Smooth muscle cell (in vitro differentiated cells): ENCODE measurements around the gene DOP1A. TPM values are rescaled to one million over a fixed set of nuclear protein-coding genes. Genes with fewer than 3 reads are reported as not detected.

ENCODE experiments used
- DNase-seq: peaks from one replicate; lab custom pipeline; 2025; ENCODE audit not compliant: unreplicated experiment; lab: John Stamatoyannopoulos, UW
- H2AFZ ChIP-seq: fragments of 200-600 bp; sonication (generic); 2 replicates; pipeline ENCODE4 v1.6.0; 2016; ENCODE audit warnings: antibody characterized with exemption, low read depth, mild to moderate bottlenecking
- H3F3A ChIP-seq: fragments of 200-600 bp; sonication (generic); 2 replicates; pipeline ENCODE4 v1.6.0; 2017; ENCODE audit warnings: antibody characterized with exemption, low read depth
- H3K27ac ChIP-seq: fragments of 200-600 bp; sonication (generic); 2 replicates; pipeline ENCODE4 v1.5.1; 2016; ENCODE audit warnings: low read depth, mild to moderate bottlenecking
- H3K27me3 ChIP-seq: fragments of 200-600 bp; sonication (generic); 2 replicates; pipeline ENCODE4 v1.6.1; 2016; ENCODE audit warnings: low read depth, mild to moderate bottlenecking
- H3K36me3 ChIP-seq: fragments of 200-600 bp; sonication (generic); 2 replicates; pipeline ENCODE4 v1.5.1; 2016; ENCODE audit warnings: low read depth
- H3K4me1 ChIP-seq: fragments of 200-600 bp; sonication (generic); 2 replicates; pipeline ENCODE4 v1.5.1; 2016; ENCODE audit warnings: low read depth
- H3K4me2 ChIP-seq: fragments of 200-600 bp; sonication (generic); 2 replicates; pipeline ENCODE4 v1.6.0; 2016; ENCODE audit warnings: mild to moderate bottlenecking
- H3K4me3 ChIP-seq: fragments of 200-600 bp; sonication (generic); 2 replicates; pipeline ENCODE4 v1.5.1; 2016; ENCODE audit warnings: mild to moderate bottlenecking
- H3K79me2 ChIP-seq: fragments of 200-600 bp; sonication (generic); 2 replicates; pipeline ENCODE4 v1.6.0; 2016; ENCODE audit warnings: low read depth, mild to moderate bottlenecking
- H3K9ac ChIP-seq: fragments of 200-600 bp; sonication (generic); 2 replicates; pipeline ENCODE4 v1.6.0; 2016; ENCODE audit warnings: low read depth
- H3K9me3 ChIP-seq: fragments of 200-600 bp; sonication (generic); replicated peaks from 2 replicates; pipeline ENCODE4 v1.5.1; 2016; ENCODE audit warnings: low read depth
- H4K20me1 ChIP-seq: fragments of 200-600 bp; sonication (generic); 2 replicates; pipeline ENCODE4 v1.6.0; 2016; ENCODE audit warnings: low read depth
- WGBS: methylation state at CpG from one replicate; pipeline ENCODE4 v1.1.7; 2016; ENCODE audit warnings: low lambda C conversion rate; 5-methylcytosine and 5-hydroxymethylcytosine counted together
- polyA plus RNA-seq: library from polyadenylated mRNA; unstranded; fragments of >200 nt; fragmentation: Nextera tagmentation; extraction: Ambion mirVana; gene quantifications from 2 replicates; pipeline ENCODE4 v1.2.1, GENCODE V29; 2016
- total RNA-seq: library from RNA; depleted of rRNA; stranded (reverse); fragments of >200 nt; gene quantifications from 2 replicates; pipeline ENCODE4 v1.2.3, GENCODE V29; 2014
- TF ChIP-seq, protein P1 (sequence below): fragments of 200-600 bp; sonication (generic); IDR thresholded peaks from 2 replicates; pipeline ENCODE4 v1.5.1; 2017; ENCODE audit warnings: borderline replicate concordance, mild to moderate bottlenecking, antibody characterized with exemption; ENCODE audit not compliant: insufficient read depth, poor library complexity, severe bottlenecking

Gene DOP1A
- total and polyA plus RNA-seq, 2 experiments from 2014 or later = 0.93 to 11.0 TPM

DNA sequence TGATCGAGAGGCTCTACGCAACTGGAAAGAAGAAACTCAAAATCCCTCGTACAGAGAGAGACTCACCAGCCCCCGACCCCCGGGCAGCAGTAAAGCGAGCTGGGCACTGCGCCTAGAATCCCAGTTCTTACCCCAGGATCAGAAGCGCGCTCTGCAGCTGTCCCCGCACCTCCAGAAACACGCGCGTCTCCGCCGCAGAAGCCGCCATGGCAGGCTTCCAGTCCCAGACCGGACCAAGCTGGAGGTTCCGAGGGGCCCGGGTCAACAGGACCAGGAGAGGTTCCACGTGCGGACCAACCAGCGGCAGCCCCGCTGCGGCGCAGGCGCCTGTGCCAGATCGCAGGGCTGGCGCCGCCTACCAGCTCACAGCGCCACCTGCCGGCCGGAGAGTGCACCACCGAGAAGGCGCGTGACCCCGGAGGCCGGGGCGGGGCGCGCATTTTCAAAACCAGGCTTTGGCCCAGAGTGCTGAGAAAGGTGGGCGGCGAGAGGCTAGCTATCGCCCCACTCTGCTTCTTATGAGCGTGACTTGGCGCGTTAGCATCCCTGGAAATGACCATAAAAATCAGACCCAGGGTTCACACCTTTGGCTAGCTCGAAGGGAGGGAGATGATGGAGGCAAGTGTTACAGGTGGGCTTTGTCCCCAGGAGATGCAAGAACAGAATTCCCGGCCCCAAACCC lies 1.8 kb upstream of the DOP1A start, which contains the start of gene UBE3D:
UBE3D (minus strand) TSS at position 331 of the 682 bp plus-strand sequence; CDS start at position 208, 123 bp downstream.
- 4% methylated on average over 48 of the region's 48 CpGs for WGBS
- H3F3A ChIP-seq = no peaks in the 10 kb centered on the region
- DNase-seq = peak; percentile 78
- peak within 1 kb of the TSS; percentile 98 for H2AFZ ChIP-seq
- H3K4me1 ChIP-seq = peaks cover 36% of the 10 kb centered on the region
- TF ChIP-seq, protein P1, sequence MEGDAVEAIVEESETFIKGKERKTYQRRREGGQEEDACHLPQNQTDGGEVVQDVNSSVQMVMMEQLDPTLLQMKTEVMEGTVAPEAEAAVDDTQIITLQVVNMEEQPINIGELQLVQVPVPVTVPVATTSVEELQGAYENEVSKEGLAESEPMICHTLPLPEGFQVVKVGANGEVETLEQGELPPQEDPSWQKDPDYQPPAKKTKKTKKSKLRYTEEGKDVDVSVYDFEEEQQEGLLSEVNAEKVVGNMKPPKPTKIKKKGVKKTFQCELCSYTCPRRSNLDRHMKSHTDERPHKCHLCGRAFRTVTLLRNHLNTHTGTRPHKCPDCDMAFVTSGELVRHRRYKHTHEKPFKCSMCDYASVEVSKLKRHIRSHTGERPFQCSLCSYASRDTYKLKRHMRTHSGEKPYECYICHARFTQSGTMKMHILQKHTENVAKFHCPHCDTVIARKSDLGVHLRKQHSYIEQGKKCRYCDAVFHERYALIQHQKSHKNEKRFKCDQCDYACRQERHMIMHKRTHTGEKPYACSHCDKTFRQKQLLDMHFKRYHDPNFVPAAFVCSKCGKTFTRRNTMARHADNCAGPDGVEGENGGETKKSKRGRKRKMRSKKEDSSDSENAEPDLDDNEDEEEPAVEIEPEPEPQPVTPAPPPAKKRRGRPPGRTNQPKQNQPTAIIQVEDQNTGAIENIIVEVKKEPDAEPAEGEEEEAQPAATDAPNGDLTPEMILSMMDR = peak; percentile 99
- H4K20me1 ChIP-seq = no peaks in the 10 kb centered on the region
- no peaks in the 10 kb centered on the region for H3K27me3 ChIP-seq
- H3K36me3 ChIP-seq = no peaks in the 10 kb centered on the region
- peak within 1 kb of the TSS; percentile 89 for H3K4me2 ChIP-seq
- H3K9ac ChIP-seq = peak within 1 kb of the TSS; percentile 57
- H3K9me3 ChIP-seq = no peaks in the 10 kb centered on the region
- H3K4me3 ChIP-seq = peak within 1 kb of the TSS; percentile 76
- H3K79me2 ChIP-seq = peaks cover 24% of the 10 kb centered on the region
- H3K27ac ChIP-seq = no peak within 1 kb of the TSS

DNA sequence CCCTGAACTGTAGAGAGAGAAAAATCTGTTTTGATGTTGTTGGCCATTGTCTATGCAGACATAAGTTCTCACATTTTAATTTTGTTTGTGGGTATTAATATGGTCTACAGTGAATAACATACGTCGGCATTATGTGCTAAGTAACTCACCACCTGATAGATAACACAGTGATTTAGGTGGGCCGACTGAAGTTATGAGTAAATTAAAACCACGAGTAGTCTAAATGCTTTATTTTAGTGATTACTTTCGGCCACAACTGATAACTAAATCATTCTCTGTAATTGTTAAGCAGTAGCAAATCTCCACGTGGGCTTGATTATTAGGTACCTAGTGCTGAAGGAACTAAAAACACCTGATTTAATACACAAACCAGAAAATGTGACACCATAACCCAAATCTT lies 1.1 kb downstream of the DOP1A start:
- TF ChIP-seq, protein P1 = no peak
- H3K4me2 ChIP-seq = peak overlapping the region; percentile 93
- H2AFZ ChIP-seq = peak overlapping the region; percentile 92
- H3K27me3 ChIP-seq = no peaks in the 10 kb centered on the region
- H3K9ac ChIP-seq = peak overlapping the region; percentile 83
- H3F3A ChIP-seq = no peaks in the 10 kb centered on the region
- peak overlapping the region; percentile 55 for H3K27ac ChIP-seq
- peaks cover 32% of the 10 kb centered on the region for H3K4me1 ChIP-seq
- H3K36me3 ChIP-seq = no peaks in the 10 kb centered on the region
- peaks cover 42% of the 10 kb centered on the region for H3K79me2 ChIP-seq
- no peaks in the 10 kb centered on the region for H3K9me3 ChIP-seq
- no peak for DNase-seq
- peaks cover 7% of the 10 kb centered on the region for H4K20me1 ChIP-seq
- H3K4me3 ChIP-seq = peak overlapping the region; percentile 92
- 45% methylated on average over 6 of the region's 6 CpGs for WGBS

DNA sequence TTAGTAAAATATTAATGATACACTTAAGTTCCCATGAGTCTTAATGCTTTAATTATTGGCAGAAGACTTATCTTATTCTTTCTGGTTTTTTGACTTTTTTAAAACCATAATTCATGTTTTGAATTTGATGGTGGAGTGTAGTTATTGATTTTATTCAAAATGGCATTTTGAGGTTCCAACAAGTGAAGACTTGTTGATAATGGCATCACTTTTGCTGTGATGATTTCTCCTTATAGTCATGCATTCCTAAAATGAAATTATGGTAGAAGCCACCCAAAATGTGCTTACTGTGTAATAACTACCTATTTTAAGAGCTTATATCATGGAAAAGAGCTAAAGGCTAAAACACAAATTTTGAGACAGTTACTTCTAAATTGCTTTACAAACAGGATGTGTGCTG lies 2.2 kb downstream of the DOP1A start:
- Histone ChIP-seq H3K4me2 (no peak overlapping the region), H3K36me3 (no peaks in the 10 kb centered on the region), H3K9ac (no peak overlapping the region), H3K9me3 (no peaks in the 10 kb centered on the region), H3F3A (no peaks in the 10 kb centered on the region), H2AFZ (no peak overlapping the region), H3K4me3 (peak overlapping the region; percentile 92), H3K27me3 (no peaks in the 10 kb centered on the region), H3K79me2 (peaks cover 42% of the 10 kb centered on the region), H3K27ac (no peak overlapping the region), H4K20me1 (peaks cover 7% of the 10 kb centered on the region), H3K4me1 (peaks cover 30% of the 10 kb centered on the region)
- no peak for DNase-seq
- TF ChIP-seq, protein P1 = no peak

DNA sequence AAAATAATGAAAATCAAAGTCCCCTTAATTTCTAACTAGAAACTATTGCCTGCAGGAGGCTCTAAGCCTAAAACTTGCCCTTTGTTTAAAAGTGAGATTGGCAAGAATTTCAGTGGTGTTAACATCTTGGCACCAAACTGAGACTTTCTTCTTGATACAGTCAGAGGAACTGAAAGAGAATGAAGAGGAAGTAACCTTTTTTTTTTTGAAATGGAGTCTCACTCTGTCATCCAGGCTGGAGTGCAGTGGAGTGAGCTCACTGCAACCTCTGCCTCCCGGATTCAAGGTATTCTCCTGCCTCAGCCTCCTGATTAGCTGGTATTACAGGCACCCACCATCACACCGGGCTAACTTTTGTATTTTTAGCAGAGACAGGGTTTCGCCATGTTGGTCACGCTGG lies 3.6 kb downstream of the DOP1A start:
- Histone ChIP-seq H3K4me2 (no peak overlapping the region), H4K20me1 (peaks cover 7% of the 10 kb centered on the region), H3K4me3 (no peak overlapping the region), H3K4me1 (peaks cover 26% of the 10 kb centered on the region), H3K9me3 (no peaks in the 10 kb centered on the region), H3K27me3 (no peaks in the 10 kb centered on the region), H2AFZ (no peak overlapping the region), H3K27ac (no peak overlapping the region), H3K9ac (no peak overlapping the region), H3K36me3 (no peaks in the 10 kb centered on the region), H3K79me2 (peaks cover 46% of the 10 kb centered on the region), H3F3A (no peaks in the 10 kb centered on the region)
- WGBS = 88% methylated on average over 4 of the region's 4 CpGs
- TF ChIP-seq, protein P1 = no peak
- DNase-seq = no peak
